ENCODE data around the gene EFL1.
"Not testable (repeated sequence)": the region's sequence is repeated elsewhere in the genome, so short reads cannot be mapped to it uniquely, and the experiment has no call there.

Gene EFL1

GRCh38 chr15:82275410-82275809 lies 12.9 kb upstream of the EFL1 start:
- no peak for DNase-seq

- no peak for DNase-seq
These were observed 9.6 kb upstream of the EFL1 start for GRCh38 chr15:82272154-82272553.

- DNase-seq = not testable (repeated sequence)
These were observed 5.9 kb upstream of the EFL1 start for GRCh38 chr15:82268454-82268853.

- not testable (repeated sequence) for DNase-seq
These were observed 4.6 kb upstream of the EFL1 start for GRCh38 chr15:82267137-82267536.

GRCh38 chr15:82263350-82263749 lies 816 bp upstream of the EFL1 start:
- no peak for DNase-seq

- peak; percentile 30 for DNase-seq
These were observed 740 bp downstream of the EFL1 start for GRCh38 chr15:82261566-82262421.

GRCh38 chr15:82248261-82248660 lies 14.3 kb downstream of the EFL1 start:
- peak; percentile 10 for DNase-seq

- not testable (repeated sequence) for DNase-seq
These were observed 16.6 kb downstream of the EFL1 start for GRCh38 chr15:82245956-82246355.

- not testable (repeated sequence) for DNase-seq
These were observed 18.9 kb downstream of the EFL1 start for GRCh38 chr15:82243644-82244043.

- peak; percentile 41 for DNase-seq
These were observed 20.6 kb downstream of the EFL1 start for GRCh38 chr15:82241836-82242499.

- DNase-seq = no peak
These were observed 22.7 kb downstream of the EFL1 start for GRCh38 chr15:82239685-82240391.

- DNase-seq = not testable (repeated sequence)
These were observed 24.5 kb downstream of the EFL1 start for GRCh38 chr15:82237944-82238534.

GRCh38 chr15:82231842-82232241 lies 30.7 kb downstream of the EFL1 start:
- no peak for DNase-seq

GRCh38 chr15:82231233-82231632 lies 31.3 kb downstream of the EFL1 start:
- DNase-seq = no peak

GRCh38 chr15:82228750-82229149 lies 33.8 kb downstream of the EFL1 start:
- DNase-seq = no peak

GRCh38 chr15:82221535-82221934 lies 41.0 kb downstream of the EFL1 start:
- DNase-seq = peak; percentile 9

- DNase-seq = not testable (repeated sequence)
These were observed 46.4 kb downstream of the EFL1 start for GRCh38 chr15:82216092-82216491.

GRCh38 chr15:82212201-82212600 lies 50.3 kb downstream of the EFL1 start:
- not testable (repeated sequence) for DNase-seq

GRCh38 chr15:82210066-82210597 lies 52.4 kb downstream of the EFL1 start:
- peak; percentile 16 for DNase-seq

- not testable (repeated sequence) for DNase-seq
These were observed 58.0 kb downstream of the EFL1 start for GRCh38 chr15:82204575-82204974.

- DNase-seq = peak; percentile 82
These were observed 64.6 kb downstream of the EFL1 start for GRCh38 chr15:82197733-82198594.

GRCh38 chr15:82196353-82196752 lies 66.2 kb downstream of the EFL1 start:
- no peak for DNase-seq

Data from fibroblast of upper back skin (primary cell).